GM12878 (cell line): ENCODE measurements around the gene CORO7. TPM values are rescaled to one million over a fixed set of nuclear protein-coding genes. Genes with fewer than 3 reads are reported as not detected.

ENCODE experiments used
- ATAC-seq: fragments of 200-7000 bp; cut with Tn5 transposase; 3 replicates; pipeline ENCODE4 v1.9.1; 2020; ENCODE audit warnings: mild to moderate bottlenecking, moderate library complexity
- BruUV-seq: library from RNA; stranded (reverse); fragments of 400-500 nt; replicated peaks from 2 replicates; lab custom pipeline; 2021; lab: Mats Ljungman, UMichigan
- CTCF ChIA-PET: fragments of 300-600 bp; sonication (Branson Sonifier 250); formaldehyde crosslinking; extraction: SDS; loops from one replicate; lab custom pipeline; 2021; ENCODE audit warnings: inconsistent platforms; lab: Yijun Ruan, JAX
- POLR2A ChIA-PET: fragments of 350-600 bp; formaldehyde crosslinking; extraction: SDS; loops from one replicate; lab custom pipeline; 2021; ENCODE audit warnings: inconsistent platforms; lab: Charles Lee
- RAD21 ChIA-PET: fragments of 300-600 bp; sonication (Branson Sonifier 250); formaldehyde crosslinking; loops from one replicate; lab custom pipeline; 2023; ENCODE audit warnings: antibody characterized with exemption; ENCODE audit not compliant: unreplicated experiment; lab: Charles Lee
- SMC1A ChIA-PET: fragments of 300-600 bp; sonication (Branson Sonifier 250); formaldehyde crosslinking; loops from one replicate; lab custom pipeline; 2023; ENCODE audit not compliant: unreplicated experiment, uncharacterized antibody; lab: Charles Lee
- DNase-seq: peaks from one replicate; pipeline ENCODE4 v3.0.0-alpha.2; 2011; ENCODE audit warnings: low read depth, low spot score
- FAIRE-seq: peaks from 3 replicates; lab custom pipeline; 2011; peaks lifted over from hg19 to GRCh38; lab: Jason Lieb, UNC
- H2AFZ ChIP-seq: 2 replicates; pipeline ENCODE4 v1.6.0; 2011; ENCODE audit warnings: low read depth, low read length, control low read depth; ENCODE audit not compliant: control insufficient read depth
- H3K27ac ChIP-seq: 2 replicates; pipeline ENCODE4 v1.5.1; 2011; ENCODE audit warnings: control low read depth; ENCODE audit not compliant: control insufficient read depth, insufficient read depth
- H3K27me3 ChIP-seq, 2 experiments: replicated peaks in 1 of 2; 2 replicates each; pipeline versions ENCODE4 v1.6.0 to v1.6.1; 2011; ENCODE audit warnings: low read length in 1 of 2; ENCODE audit not compliant: control insufficient read depth in 2 of 2, insufficient read depth in 2 of 2
- H3K36me3 ChIP-seq, 2 experiments: 2 replicates each; pipeline ENCODE4 v1.5.1; 2011; ENCODE audit warnings: low read length in 1 of 2; ENCODE audit not compliant: control insufficient read depth in 2 of 2, insufficient read depth in 2 of 2
- H3K4me1 ChIP-seq: 2 replicates; pipeline ENCODE4 v1.6.1; 2011; ENCODE audit warnings: mild to moderate bottlenecking, low read length, moderate library complexity, mixed read lengths; ENCODE audit not compliant: control insufficient read depth, insufficient read depth
- H3K4me2 ChIP-seq: 2 replicates; pipeline ENCODE4 v1.6.0; 2011; ENCODE audit warnings: control low read depth; ENCODE audit not compliant: control insufficient read depth, insufficient read depth
- H3K4me3 ChIP-seq: fragments of 200-600 bp; sonication (generic); 2 replicates; pipeline ENCODE4 v1.5.1; 2016
- H3K79me2 ChIP-seq: 2 replicates; pipeline ENCODE4 v1.6.0; 2011; ENCODE audit warnings: low read length; ENCODE audit not compliant: control insufficient read depth, insufficient read depth
- H3K9ac ChIP-seq: 2 replicates; pipeline ENCODE4 v1.8.0; 2011; ENCODE audit warnings: low read length, control low read depth, mixed read lengths; ENCODE audit not compliant: control insufficient read depth, insufficient read depth
- H3K9me3 ChIP-seq: replicated peaks from 3 replicates; pipeline ENCODE4 v1.5.1; 2011; ENCODE audit warnings: mild to moderate bottlenecking, low read length; ENCODE audit not compliant: control insufficient read depth, insufficient read depth
- H4K20me1 ChIP-seq: 2 replicates; pipeline ENCODE4 v1.6.0; 2011; ENCODE audit not compliant: control insufficient read depth, insufficient read depth
- ATF2 ChIP-seq: IDR thresholded peaks from 2 replicates; pipeline ENCODE4 v1.6.1; 2012; ENCODE audit warnings: low read length, inconsistent platforms
- JUND ChIP-seq: IDR thresholded peaks from 2 replicates; pipeline ENCODE4 v1.6.1; 2012; ENCODE audit warnings: low read depth, mild to moderate bottlenecking, low read length, improper control_type of control experiment, moderate library complexity
- POLR2AphosphoS5 ChIP-seq: IDR thresholded peaks from 2 replicates; pipeline ENCODE4 v1.6.1; 2011; ENCODE audit warnings: mild to moderate bottlenecking, low read length, inconsistent platforms
- SMAD5 ChIP-seq: IDR thresholded peaks from 2 replicates; pipeline ENCODE4 v1.6.1; 2016; ENCODE audit warnings: antibody characterized with exemption, low read depth
- ZNF217 ChIP-seq: fragments of 450-650 bp; IDR thresholded peaks from 2 replicates; pipeline ENCODE4 v1.6.1; 2017; ENCODE audit warnings: antibody characterized with exemption, mild to moderate bottlenecking
- WGBS: methylation state at CpG from one replicate; pipeline ENCODE4 v1.1.6; 2016; ENCODE audit warnings: low lambda C conversion rate; ENCODE audit not compliant: insufficient replicate concordance, insufficient coverage; ENCODE audit errors: missing lambda C conversion rate; 5-methylcytosine and 5-hydroxymethylcytosine counted together
- in situ Hi-C: fragments of 300-500 bp; cut with MboI; formaldehyde crosslinking; loops from 9 replicates; pipeline ENCODE4 v1.14.3; 2018; ENCODE audit warnings: mixed read lengths
- intact Hi-C: fragments of 100-400 bp; cut with micrococcal nuclease; formaldehyde crosslinking; loops from one replicate; pipeline ENCODE4 v1.14.2; 2022; ENCODE audit not compliant: unreplicated experiment
- polyA plus RNA-seq, 11 experiments: library from polyadenylated mRNA; depleted of rRNA in 4 of 11; unstranded in 6 of 11; stranded (reverse) in 5 of 11; fragments of >200 nt; fragmentation: Nextera tagmentation in 4 of 11; fragmentation: Illumina TruSeq in 1 of 11; extraction: Ambion mirVana in 4 of 11; extraction: Trizol in 1 of 11; gene quantifications; 1 replicate in 1 of 11; 2 replicates in 10 of 11; pipeline versions ENCODE4 v1.2.1 to v1.2.3, GENCODE V29; 2011 to 2016; ENCODE audit warnings: inconsistent platforms in 2 of 11, missing spikeins in 2 of 11, low read depth in 1 of 11
- total RNA-seq, 4 experiments: library from RNA; depleted of rRNA in 3 of 4; stranded (reverse); fragments of >200 nt in 3 of 4; fragmentation: Illumina TruSeq in 1 of 4; extraction: Trizol in 1 of 4; gene quantifications; 2 replicates each; pipeline versions ENCODE4 v1.2.1 to v1.2.3, GENCODE V29; 2013 to 2021

The CORO7 gene
- total and polyA plus RNA-seq, 10 of the 15 experiments (the other 5 are each of a cell fraction or from before 2014, with no cell fraction given), result 0.64 to 89.2 (median 43.7) TPM

GRCh38 chr16:4420505-4421105 is 4.2 kb upstream of the CORO7 start:
- Histone ChIP-seq H3K36me3 (no peaks in the 10 kb centered on the region), H3K27ac (no peak overlapping the region), H3K79me2 (peaks cover 11% of the 10 kb centered on the region), H2AFZ (no peak overlapping the region), H3K9ac (no peak overlapping the region), H4K20me1 (no peaks in the 10 kb centered on the region), H3K9me3 (no peaks in the 10 kb centered on the region), H3K4me2 (no peak overlapping the region), H3K4me3 (no peak overlapping the region), H3K27me3 (no peaks in the 10 kb centered on the region), H3K4me1 (peaks cover 3% of the 10 kb centered on the region)
- 60% methylated on average over 8 of the region's 8 CpGs for WGBS
- intact Hi-C loops, result loop anchor here (10.0 kb wide), 1 partner anchor 194 kb away; the partner anchor contains the start of gene UBALD1
- POLR2A ChIA-PET, result no interaction called here
- no TSS peak for BruUV-seq
- DNase-seq (no peak), ATAC-seq (no peak), FAIRE-seq (no peak)
- CTCF ChIA-PET, result no interaction called here
- in situ Hi-C loops, result no loop called here
- RAD21 ChIA-PET, result no interaction called here
- SMC1A ChIA-PET, result no interaction called here
- no peak for TF ChIP-seq ZNF217
- no peak for TF ChIP-seq JUND

GRCh38 chr16:4419402-4419959 is 3.1 kb upstream of the CORO7 start:
- ChIA-PET RAD21 (no interaction called here), SMC1A (interaction anchor here (1.0 kb wide), 1 partner anchor 9 kb away, joined by 3 read pairs; no protein-coding TSS in a partner anchor), CTCF (interaction anchor here (1.4 kb wide), 1 partner anchor 204 kb away, joined by 3 read pairs; no protein-coding TSS in a partner anchor), POLR2A (interaction anchor here (0.7 kb wide), 1 partner anchor 14 kb away, joined by 7 read pairs; no protein-coding TSS in a partner anchor)
- peaks cover 19% of the 10 kb centered on the region for H3K79me2 ChIP-seq
- in situ Hi-C loops, result no loop called here
- no peak overlapping the region for H3K4me3 ChIP-seq
- no peak overlapping the region for H3K9ac ChIP-seq
- 78% methylated on average over 7 of the region's 7 CpGs for WGBS
- DNase-seq (no peak), FAIRE-seq (no peak), ATAC-seq (no peak)
- TF ChIP-seq SMAD5 (no peak), ATF2 (no peak), POLR2AphosphoS5 (no peak)
- H2AFZ ChIP-seq, result no peak overlapping the region
- H4K20me1 ChIP-seq, result no peaks in the 10 kb centered on the region
- peaks cover 12% of the 10 kb centered on the region for H3K4me1 ChIP-seq
- no TSS peak for BruUV-seq
- no peaks in the 10 kb centered on the region for H3K27me3 ChIP-seq
- intact Hi-C loops, result no loop called here
- no peaks in the 10 kb centered on the region for H3K9me3 ChIP-seq
- H3K36me3 ChIP-seq, result no peaks in the 10 kb centered on the region
- no peak overlapping the region for H3K27ac ChIP-seq
- H3K4me2 ChIP-seq, result no peak overlapping the region
